Measurements from ENCODE around the gene EPS8L1.

DNA sequence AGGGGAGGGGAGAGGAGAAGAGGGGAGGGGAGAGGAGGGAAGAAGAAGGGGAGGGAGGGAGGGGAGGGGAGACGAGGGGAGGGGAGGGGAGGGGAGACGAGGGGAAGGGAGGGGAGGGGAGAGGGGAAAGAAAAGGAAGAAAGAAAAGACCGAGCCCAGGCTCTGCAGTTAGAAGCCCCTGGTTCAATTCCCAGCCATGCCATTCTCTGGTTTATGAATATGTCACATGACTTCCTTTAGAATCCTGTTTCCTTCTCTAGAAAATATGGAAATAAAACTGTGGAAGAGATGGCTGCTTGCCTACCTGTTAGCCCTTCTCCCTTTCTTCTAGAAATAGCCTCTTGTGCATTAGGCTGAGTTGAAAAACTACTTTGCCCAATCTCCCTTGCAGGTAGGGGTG is 59.1 kb downstream of the EPS8L1 start:
- TF ChIP-seq, protein P1, sequence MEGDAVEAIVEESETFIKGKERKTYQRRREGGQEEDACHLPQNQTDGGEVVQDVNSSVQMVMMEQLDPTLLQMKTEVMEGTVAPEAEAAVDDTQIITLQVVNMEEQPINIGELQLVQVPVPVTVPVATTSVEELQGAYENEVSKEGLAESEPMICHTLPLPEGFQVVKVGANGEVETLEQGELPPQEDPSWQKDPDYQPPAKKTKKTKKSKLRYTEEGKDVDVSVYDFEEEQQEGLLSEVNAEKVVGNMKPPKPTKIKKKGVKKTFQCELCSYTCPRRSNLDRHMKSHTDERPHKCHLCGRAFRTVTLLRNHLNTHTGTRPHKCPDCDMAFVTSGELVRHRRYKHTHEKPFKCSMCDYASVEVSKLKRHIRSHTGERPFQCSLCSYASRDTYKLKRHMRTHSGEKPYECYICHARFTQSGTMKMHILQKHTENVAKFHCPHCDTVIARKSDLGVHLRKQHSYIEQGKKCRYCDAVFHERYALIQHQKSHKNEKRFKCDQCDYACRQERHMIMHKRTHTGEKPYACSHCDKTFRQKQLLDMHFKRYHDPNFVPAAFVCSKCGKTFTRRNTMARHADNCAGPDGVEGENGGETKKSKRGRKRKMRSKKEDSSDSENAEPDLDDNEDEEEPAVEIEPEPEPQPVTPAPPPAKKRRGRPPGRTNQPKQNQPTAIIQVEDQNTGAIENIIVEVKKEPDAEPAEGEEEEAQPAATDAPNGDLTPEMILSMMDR (conservative IDR thresholded peaks at IDR 0.05 in 1 of 2, IDR thresholded peaks at IDR 0.05 in 1 of 2; ENCODE audit: extremely low read depth in 1 of 2, insufficient read depth in 1 of 2, low read depth in 1 of 2, low read length in 2 of 2) = no peak
- no peak for TF ChIP-seq EZH2 (IDR thresholded peaks at IDR 0.05; ENCODE audit: borderline replicate concordance, low read length)

Measured in mammary epithelial cell (primary cell).